ENCODE results near the gene GSG1L2. TPM values are rescaled to one million over a fixed set of nuclear protein-coding genes. Genes with fewer than 3 reads are reported as not detected.

GSG1L2 gene
- total RNA-seq, 1 donor from 2014 or later, result not detected

DNA sequence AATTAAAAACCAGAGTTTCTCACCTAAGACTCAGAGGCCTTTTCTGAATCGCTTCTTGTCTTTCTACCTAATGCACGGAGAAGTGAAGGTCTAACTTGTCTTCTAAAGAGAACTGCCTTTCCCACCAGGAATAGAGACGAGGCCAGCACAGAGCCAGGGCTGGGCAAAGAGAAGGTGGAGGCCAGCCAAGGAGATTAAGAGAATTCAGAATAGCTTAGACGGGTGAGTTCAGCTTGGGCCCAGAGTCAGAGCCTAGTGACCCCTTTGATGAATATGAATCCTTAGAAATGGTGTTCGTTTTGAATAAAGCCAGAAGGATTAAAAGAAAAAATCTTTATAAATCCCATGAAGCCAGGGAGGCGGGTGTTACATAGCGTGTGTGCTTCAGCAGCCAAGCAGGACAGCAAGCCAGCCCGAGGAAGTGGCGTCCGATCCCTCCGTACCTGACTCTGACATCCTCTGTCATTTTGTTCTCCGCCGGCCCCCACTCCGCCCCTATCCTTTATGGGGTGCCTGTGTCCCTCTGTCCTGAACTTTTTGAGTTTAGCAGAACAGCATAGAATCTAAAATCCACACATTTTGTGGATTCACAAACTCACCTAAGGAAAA, 7.4 kb downstream of the GSG1L2 start:
- Mint-ChIP-seq H3K4me3 (no peak overlapping the region), H3K4me1 (no peaks in the 10 kb centered on the region), H3K27ac (ENCODE audit: unreplicated experiment) (no peak overlapping the region), H3K27me3 (ENCODE audit: low read depth) (no peaks in the 10 kb centered on the region), H3K9me3 (no peaks in the 10 kb centered on the region), H3K36me3 (ENCODE audit: low read depth) (no peaks in the 10 kb centered on the region)
- DNase-seq (ENCODE audit: low read depth, low spot score), result no peak
- TF ChIP-seq, protein P1, sequence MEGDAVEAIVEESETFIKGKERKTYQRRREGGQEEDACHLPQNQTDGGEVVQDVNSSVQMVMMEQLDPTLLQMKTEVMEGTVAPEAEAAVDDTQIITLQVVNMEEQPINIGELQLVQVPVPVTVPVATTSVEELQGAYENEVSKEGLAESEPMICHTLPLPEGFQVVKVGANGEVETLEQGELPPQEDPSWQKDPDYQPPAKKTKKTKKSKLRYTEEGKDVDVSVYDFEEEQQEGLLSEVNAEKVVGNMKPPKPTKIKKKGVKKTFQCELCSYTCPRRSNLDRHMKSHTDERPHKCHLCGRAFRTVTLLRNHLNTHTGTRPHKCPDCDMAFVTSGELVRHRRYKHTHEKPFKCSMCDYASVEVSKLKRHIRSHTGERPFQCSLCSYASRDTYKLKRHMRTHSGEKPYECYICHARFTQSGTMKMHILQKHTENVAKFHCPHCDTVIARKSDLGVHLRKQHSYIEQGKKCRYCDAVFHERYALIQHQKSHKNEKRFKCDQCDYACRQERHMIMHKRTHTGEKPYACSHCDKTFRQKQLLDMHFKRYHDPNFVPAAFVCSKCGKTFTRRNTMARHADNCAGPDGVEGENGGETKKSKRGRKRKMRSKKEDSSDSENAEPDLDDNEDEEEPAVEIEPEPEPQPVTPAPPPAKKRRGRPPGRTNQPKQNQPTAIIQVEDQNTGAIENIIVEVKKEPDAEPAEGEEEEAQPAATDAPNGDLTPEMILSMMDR (conservative IDR thresholded peaks at IDR 0.05), result no peak

DNA sequence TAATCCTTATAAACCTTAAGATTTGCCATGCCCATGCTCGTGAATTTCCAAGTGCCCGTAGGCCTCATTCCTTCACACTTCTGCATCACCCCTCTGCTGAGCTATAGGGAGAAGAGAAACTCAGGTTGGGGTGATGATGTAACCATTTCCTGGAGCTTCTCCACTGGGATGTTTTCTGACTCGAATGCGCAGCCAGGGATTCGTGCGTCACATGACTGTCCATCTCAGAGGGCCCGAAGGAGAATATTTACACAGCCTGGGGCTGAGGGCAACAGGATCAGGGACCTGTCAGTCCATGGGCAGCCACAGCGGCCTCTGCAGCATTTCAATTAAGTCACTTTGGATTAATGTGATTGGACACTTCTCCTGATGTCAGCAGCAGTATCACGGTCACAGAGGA, 8.7 kb downstream of the GSG1L2 start:
- H3K4me1 Mint-ChIP-seq, result no peaks in the 10 kb centered on the region
- DNase-seq (ENCODE audit: low read depth, low spot score), result no peak
- H3K4me3 Mint-ChIP-seq, result no peak overlapping the region
- H3K36me3 Mint-ChIP-seq (ENCODE audit: low read depth), result no peaks in the 10 kb centered on the region
- no peak overlapping the region for H3K27ac Mint-ChIP-seq (ENCODE audit: unreplicated experiment)
- H3K9me3 Mint-ChIP-seq, result no peaks in the 10 kb centered on the region
- TF ChIP-seq, protein P1 (conservative IDR thresholded peaks at IDR 0.05), result no peak
- H3K27me3 Mint-ChIP-seq (ENCODE audit: low read depth), result peaks cover 3% of the 10 kb centered on the region

DNA sequence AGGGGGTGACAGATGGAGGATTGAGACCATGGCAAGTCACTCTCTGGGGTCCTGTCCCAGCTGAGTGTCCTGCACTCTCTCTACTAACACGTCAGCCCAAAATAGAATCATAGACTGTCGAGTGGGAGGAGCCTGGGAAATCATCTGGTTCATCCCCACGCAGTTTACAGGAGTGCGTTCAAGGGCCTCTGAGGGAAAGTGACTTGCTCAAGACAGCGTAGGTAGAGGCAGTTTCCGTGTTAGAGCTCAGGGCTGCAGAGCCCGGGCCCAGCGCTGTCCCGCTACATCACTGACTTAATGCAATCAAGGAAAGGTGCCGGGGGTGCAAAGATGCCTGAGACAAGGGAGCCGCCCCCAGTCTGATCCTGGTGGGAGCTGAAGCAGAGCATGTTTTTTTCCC, 10.3 kb downstream of the GSG1L2 start:
- Mint-ChIP-seq H3K27ac (ENCODE audit: unreplicated experiment) (no peak overlapping the region), H3K27me3 (ENCODE audit: low read depth) (peaks cover 4% of the 10 kb centered on the region), H3K9me3 (peaks cover 3% of the 10 kb centered on the region), H3K36me3 (ENCODE audit: low read depth) (no peaks in the 10 kb centered on the region), H3K4me3 (no peak overlapping the region), H3K4me1 (no peaks in the 10 kb centered on the region)
- TF ChIP-seq, protein P1 (conservative IDR thresholded peaks at IDR 0.05), result no peak
- DNase-seq (ENCODE audit: low read depth, low spot score), result no peak

DNA sequence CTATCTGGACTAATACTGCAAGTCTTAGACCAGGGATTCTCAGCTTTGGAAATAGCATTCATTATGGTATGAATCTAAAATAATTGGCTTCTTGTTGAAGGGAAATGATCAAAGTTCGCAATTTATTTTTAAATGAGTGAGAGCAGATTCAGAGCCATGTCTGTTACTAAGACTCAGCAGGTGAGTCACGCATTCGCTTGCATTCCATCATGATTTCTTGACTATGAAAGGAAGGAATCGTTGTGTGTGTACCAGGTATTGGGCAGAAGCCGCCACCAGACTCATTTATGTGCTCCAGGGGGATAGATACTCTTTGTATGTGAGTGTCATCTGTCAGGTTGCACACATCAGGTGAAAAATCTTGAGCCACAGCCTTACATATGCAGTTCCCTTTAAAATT, 10.8 kb downstream of the GSG1L2 start:
- peaks cover 3% of the 10 kb centered on the region for H3K9me3 Mint-ChIP-seq
- H3K4me1 Mint-ChIP-seq, result no peaks in the 10 kb centered on the region
- H3K36me3 Mint-ChIP-seq (ENCODE audit: low read depth), result no peaks in the 10 kb centered on the region
- H3K27ac Mint-ChIP-seq (ENCODE audit: unreplicated experiment), result no peak overlapping the region
- no peak for DNase-seq (ENCODE audit: low read depth, low spot score)
- TF ChIP-seq, protein P1 (conservative IDR thresholded peaks at IDR 0.05), result no peak
- H3K4me3 Mint-ChIP-seq, result no peak overlapping the region
- H3K27me3 Mint-ChIP-seq (ENCODE audit: low read depth), result peaks cover 7% of the 10 kb centered on the region

DNA sequence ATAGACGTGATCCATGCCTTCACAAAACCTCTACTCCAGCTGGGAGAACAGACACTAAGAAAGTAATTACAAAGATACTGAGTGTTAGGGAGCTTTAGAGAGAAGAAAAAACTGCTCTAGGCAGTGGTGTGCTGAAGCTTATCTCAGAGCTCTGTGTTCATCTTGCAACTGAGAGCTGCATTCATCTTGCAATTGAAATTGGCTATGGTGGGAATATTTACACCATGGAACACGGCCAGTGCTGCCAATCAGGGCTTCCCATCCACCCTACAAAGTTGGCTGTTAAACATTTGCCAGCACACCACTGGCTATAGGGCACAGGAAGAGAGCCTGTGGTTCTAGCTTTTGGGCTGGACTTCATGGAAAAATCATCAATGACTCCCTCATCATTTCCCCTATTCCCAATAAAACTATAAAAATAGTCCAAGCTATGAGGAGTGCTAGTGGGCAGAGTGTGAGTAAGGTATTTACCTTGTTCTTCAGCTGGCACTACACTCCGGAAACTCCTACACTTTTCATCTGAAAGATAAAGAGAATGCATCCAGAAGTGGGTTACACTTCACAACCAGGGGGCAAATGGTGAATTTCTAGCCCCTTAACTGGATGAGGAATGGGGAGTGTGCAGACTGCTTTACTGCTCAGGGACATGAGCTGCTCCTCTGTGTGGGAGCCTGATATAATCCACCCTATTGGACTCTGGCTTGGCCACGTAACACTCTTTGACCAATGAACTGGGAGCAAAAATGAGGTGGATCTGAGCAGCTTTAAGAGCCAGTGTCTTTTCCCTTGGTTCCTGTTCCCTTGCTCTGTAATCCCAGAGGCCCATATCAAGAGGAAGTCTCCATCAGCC, 11.6 kb downstream of the GSG1L2 start:
- DNase-seq (ENCODE audit: low read depth, low spot score), result no peak
- H3K9me3 Mint-ChIP-seq, result peaks cover 3% of the 10 kb centered on the region
- H3K4me1 Mint-ChIP-seq, result no peaks in the 10 kb centered on the region
- H3K27me3 Mint-ChIP-seq (ENCODE audit: low read depth), result peaks cover 13% of the 10 kb centered on the region
- TF ChIP-seq, protein P1 (conservative IDR thresholded peaks at IDR 0.05), result no peak
- H3K36me3 Mint-ChIP-seq (ENCODE audit: low read depth), result no peaks in the 10 kb centered on the region
- no peak overlapping the region for H3K27ac Mint-ChIP-seq (ENCODE audit: unreplicated experiment)
- no peak overlapping the region for H3K4me3 Mint-ChIP-seq

All from neural crest cell (in vitro differentiated cells).